HG03442 (cell line): ENCODE results near the gene TMBIM1.

Experiments used
- ATAC-seq: cut with Tn5 transposase; IDR thresholded peaks from one replicate; pipeline ENCODE4 v1.9.1; 2021; ENCODE audit warnings: mild to moderate bottlenecking, moderate library complexity; ENCODE audit not compliant: unreplicated experiment

Gene TMBIM1, protein sequence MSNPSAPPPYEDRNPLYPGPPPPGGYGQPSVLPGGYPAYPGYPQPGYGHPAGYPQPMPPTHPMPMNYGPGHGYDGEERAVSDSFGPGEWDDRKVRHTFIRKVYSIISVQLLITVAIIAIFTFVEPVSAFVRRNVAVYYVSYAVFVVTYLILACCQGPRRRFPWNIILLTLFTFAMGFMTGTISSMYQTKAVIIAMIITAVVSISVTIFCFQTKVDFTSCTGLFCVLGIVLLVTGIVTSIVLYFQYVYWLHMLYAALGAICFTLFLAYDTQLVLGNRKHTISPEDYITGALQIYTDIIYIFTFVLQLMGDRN

DNA sequence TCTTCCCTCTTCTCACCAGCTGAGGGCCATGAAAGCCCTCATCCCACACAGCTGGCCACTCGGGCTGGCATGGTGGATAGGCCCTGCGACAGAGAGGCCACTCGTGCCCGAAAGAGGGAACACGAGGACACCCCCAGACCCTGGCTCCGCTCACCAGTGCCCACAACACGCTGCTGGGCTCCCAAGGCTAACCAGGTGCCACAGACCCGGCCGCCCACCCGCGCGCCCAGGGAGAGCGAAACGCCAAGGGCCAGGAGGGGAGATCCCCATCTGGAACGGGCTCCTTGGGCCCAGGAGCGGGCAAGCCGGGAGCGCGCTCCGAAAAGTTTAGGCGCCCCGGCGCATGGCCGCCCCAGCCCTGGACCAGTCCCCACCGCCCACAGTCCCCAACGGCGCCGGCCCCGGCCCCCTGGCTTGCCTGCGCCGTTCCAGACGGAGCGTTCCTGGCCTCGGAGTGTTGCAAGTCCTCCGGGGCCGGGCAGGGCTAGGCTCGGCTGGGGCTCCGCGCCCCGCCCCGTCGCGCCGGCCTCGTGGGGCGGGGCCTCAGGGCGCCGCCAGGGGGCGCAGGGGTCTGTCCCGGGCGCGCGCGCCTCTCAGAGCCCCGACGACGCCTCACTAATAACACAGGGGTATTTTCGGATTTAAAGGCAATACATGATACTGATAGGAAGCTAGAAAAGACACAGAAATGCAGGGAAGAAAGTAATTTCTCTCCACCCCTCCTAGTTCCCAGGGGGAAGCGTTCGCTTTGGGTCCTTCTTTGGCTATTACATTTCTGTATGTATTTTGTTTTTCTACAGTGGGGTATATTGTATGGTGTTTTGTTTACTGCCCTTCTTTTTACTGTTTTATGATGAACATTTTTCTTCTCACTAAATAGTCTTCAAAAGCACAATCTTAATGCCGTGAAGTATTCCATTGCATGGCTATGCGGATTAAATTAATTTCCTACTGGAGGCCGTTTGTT lies at the start of gene TMBIM1:
Gene TMBIM1, minus strand, starts transcription at position 456 of the 967 bp plus-strand sequence. CDS start 10,362 bp downstream, outside the sequence.
- ATAC-seq = peak; percentile 63

GRCh38 chr2:218341381-218341780 lies 49.1 kb upstream of the TMBIM1 start:
- ATAC-seq = no peak

- no peak for ATAC-seq
Observed at GRCh38 chr2:218340656-218341055, 48.4 kb upstream of the TMBIM1 start.

- no peak for ATAC-seq
Observed at GRCh38 chr2:218334531-218334930, 42.2 kb upstream of the TMBIM1 start.

GRCh38 chr2:218332920-218333645 lies 40.8 kb upstream of the TMBIM1 start:
- no peak for ATAC-seq

- no peak for ATAC-seq
Observed at GRCh38 chr2:218332288-218332687, 40.0 kb upstream of the TMBIM1 start.

DNA sequence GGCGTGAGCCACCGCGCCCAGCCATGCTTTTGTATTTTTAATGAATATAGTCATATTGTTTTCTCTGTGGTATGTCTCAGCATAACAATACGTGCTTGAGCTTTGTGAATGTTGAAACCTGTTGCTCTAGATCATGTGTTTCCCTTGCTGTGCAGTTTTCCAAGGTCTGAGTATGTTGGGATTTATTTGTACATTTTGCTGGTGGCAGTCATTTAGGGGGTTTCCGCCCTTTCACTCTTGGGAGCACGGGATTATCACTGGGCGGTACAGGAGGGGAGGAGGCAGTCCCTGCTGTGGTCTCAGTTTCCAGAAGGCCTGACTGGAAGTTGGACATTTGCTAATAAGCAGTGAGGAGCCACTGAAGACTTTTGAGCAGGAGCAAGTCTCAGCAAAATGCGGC lies 39.4 kb upstream of the TMBIM1 start:
- no peak for ATAC-seq

- ATAC-seq = peak; percentile 36
Observed at GRCh38 chr2:218329826-218330593, 37.7 kb upstream of the TMBIM1 start.

GRCh38 chr2:218329027-218329825 lies 36.9 kb upstream of the TMBIM1 start:
- peak; percentile 50 for ATAC-seq

DNA sequence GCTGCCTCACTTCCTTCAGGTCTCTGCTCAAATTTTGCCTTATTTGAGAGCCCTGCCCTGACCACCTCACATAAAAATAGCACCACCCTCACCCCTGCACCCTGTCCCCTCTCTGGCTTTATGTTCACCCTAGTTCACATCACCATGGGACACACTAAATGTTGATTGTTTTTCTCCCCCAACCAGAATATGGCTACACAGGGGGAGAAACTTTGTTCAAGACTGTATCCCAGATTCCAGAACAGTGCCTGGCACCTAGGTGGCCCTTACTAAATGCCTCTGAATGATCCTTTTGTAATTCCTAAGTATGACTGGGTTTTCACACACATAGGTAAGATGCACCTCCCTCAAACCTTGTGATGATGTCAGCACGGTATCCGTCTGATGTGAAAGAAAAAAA lies 36.0 kb upstream of the TMBIM1 start:
- ATAC-seq = no peak

DNA sequence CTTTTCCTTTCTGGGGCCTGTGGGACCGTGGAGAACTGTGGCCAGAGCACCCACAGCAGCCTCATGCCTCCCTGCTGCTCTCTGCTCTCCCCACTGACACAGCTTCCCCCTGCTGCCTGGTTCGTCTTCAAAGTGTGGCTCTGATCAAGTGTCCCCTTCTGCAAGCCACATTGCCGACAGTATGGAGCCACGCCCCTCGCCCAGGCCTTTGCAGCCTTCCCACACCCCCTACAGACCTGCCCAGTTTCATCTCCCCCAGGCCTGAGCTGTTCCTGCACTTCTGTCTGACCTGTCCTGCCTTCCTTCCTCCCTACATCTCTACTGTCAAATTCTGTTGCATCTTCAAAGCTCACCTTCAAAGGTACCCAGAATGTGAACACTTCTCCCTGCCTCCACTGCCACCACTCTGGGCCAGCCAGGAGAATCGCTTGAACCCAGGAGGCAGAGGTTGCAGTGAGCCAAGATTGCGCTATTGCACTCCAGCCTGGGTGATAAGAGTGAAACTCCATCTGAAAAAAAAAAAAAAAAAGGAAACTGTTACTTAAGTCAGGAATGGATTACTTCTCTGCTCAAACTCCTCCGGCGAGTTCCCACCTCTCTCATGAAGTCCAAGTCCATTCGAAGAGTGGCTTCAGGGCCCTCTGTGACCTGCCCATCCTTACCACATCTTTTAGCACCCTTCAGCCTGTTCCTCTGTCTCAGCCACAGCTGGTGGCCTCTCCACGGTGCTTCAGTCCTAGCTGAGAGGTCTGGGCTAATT lies 35.3 kb upstream of the TMBIM1 start:
- ATAC-seq = no peak

- no peak for ATAC-seq
Observed at GRCh38 chr2:218326315-218326714, 34.0 kb upstream of the TMBIM1 start.

DNA sequence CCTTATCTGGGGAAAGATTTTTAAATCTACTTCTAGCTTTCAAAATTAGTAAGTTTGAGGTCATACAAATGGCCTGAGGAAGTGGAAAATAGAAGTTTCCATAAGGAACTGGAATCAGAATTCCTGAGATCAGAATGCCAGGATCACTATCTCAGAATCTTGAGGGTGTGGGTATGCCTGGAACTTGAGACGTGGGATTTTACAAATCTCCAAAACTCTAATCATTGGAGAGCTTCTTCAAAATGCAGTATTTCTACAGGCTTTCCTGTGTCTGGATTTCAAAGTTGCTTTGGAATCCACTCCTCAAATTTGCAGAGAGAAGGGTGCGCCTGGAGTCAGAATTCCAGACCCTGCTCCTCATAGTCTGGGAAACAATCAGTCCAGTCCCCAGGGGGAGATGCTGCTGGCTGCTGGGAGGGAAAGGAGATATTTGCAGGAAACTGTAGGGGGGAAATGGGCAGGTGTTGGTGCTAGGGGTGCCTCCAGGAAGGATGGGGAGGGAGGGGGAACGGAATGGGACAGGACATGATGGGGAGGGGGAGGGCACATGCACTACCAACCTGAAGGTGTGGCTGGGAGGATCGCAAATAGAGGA lies 33.4 kb upstream of the TMBIM1 start:
- no peak for ATAC-seq

DNA sequence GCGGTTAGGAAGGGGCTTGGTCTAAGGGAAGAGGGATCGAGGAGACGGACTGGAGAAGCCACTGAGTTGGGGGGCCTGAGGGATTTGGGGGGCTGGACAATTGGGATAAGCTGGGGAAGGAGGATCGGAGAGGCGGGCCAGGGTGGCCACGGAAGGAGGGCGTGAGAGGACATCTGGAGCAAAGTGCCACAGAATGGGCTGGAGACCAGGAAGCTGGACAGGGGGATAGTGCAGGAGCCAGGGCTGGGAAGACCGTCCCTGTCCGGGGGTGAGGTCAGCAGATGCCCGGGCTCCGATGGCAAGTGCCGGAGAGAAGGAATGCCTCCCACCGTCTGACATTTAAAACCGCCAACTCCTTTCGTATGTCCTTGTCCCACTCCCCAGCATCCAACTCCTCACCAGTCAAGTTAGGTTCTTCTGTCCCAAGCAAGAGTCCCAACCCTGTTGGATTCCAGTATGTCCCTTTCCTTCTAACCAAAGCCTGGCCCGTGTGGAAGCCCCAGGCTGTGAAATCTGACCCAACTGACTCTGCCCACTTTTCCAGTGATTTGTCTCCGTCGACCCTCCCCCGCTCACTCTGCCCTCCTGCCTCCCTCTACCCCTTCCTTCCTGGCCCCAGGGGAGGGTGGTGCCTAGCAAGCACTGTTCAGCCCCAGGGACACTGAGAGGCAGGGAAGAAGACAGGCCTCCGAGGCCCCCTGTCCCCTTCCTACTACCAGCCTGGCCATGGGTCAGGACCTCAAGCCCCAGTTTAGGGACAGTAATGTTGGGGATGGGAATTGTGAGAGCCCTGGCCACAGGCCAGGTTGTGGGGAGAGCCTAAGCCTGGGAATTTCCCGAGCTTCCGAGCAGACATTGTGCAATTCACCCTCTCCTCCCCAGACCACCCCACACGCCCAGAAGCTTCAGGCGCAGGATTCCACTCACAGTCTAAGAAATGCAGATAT lies 31.5 kb upstream of the TMBIM1 start:
- ATAC-seq = no peak

DNA sequence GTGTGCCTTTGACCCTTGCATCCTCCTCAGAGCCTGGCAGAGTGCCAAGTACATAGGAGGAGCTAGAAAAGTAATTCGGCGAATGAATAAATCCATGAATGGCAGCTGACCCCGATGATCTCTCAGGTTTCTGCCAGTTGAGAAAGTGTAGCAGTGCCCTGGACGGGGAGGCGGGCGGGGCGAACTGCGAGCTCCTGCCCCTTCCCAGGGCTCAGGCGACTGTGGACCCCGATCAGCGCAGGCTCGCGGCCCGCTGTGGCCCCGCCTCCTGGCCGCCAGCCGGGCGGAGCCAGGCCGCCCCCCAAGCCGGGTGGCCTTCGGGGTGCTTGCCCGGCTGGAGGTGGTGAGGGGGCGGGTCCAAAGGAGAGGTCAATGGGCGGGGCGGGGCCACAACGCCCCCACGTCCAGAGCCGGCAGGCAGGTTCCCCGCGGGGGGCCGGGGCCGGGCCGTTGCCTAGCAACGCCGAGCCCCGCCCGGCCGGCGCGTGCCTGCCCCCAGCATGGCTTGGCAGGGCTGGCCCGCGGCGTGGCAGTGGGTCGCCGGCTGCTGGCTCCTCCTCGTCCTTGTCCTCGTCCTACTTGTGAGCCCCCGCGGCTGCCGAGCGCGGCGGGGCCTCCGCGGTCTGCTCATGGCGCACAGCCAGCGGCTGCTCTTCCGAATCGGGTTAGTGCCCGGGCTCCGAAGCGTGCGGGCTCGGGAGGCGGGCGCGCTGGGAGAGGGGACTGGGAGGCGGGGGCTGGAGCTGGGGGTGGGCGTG lies 30.6 kb upstream of the TMBIM1 start:
- peak; percentile 69 for ATAC-seq

DNA sequence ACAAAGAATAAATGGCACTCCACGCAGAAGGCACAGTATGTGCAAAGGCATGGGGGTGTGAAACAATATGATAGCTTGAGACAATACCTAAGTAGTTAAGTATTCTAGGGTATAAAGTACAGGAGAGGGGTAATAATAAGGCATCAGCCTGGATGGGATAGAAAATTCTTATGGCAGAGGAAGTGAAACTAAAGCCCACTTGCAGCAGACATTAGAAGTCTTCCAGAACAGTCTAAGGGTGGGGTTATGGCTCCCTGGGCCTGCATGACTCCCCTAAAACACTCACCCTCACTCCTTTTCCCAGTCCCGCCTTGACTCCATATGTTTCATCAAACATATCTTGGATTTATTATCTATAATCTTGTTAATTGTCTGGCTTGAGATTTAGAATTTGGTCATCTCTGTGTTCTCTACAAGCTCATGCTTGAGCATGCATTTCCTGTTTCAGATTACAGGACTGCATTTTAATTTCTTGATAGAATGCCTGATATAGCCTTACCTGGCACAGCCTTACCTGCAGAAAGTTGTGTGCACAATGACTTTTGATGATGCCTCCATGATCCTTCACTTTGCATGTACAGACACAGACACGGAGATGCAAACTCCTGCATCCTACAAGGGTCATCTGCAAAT lies 28.5 kb upstream of the TMBIM1 start:
- no peak for ATAC-seq
